ENCODE data around the gene TTLL11.

GRCh38 chr9:122091682-122092592, 1.2 kb downstream of the TTLL11 start:
- TF ChIP-seq CTCF (IDR thresholded peaks at IDR 0.05) (no peak), POLR2A (IDR thresholded peaks at IDR 0.05) (no peak)
